Brain microvascular endothelial cell (primary cell): ENCODE data around the gene PABPC4L.
"Not testable (repeated sequence)": the region's sequence is repeated elsewhere in the genome, so short reads cannot be mapped to it uniquely, and the experiment has no call there.

ENCODE experiments used
- DNase-seq: peaks from one replicate; pipeline ENCODE4 v3.0.0-alpha.2; 2020
- H3K27ac ChIP-seq: fragments of 250-450 bp; sonication (Bioruptor Pico); 2 replicates; pipeline ENCODE4 v1.5.1; 2020; ENCODE audit warnings: mild to moderate bottlenecking, moderate library complexity
- H3K27me3 ChIP-seq: fragments of 250-450 bp; sonication (Bioruptor Pico); replicated peaks from 2 replicates; pipeline ENCODE4 v1.5.1; 2020; ENCODE audit warnings: mild to moderate bottlenecking
- H3K36me3 ChIP-seq: fragments of 250-450 bp; sonication (Bioruptor Pico); replicated peaks from 2 replicates; pipeline ENCODE4 v1.5.1; 2020; ENCODE audit warnings: mild to moderate bottlenecking
- H3K4me3 ChIP-seq: 2 replicates; pipeline ENCODE4 v1.5.1; 2011; ENCODE audit warnings: low read depth, mild to moderate bottlenecking, control low read depth, low read length, moderate library complexity
- in situ Hi-C: cut with HindIII; loops from 2 replicates; pipeline ENCODE4 v1.10.0; 2017; ENCODE audit warnings: low sequenced_read_pairs, low pct_ligation_motif_present
- TF ChIP-seq, protein P1 (sequence below): IDR thresholded peaks from 2 replicates; pipeline ENCODE4 v1.5.1; 2011; ENCODE audit warnings: low read depth, mild to moderate bottlenecking, moderate library complexity, low read length, control low read depth, inconsistent platforms; ENCODE audit errors: missing control alignments

The PABPC4L gene

DNA sequence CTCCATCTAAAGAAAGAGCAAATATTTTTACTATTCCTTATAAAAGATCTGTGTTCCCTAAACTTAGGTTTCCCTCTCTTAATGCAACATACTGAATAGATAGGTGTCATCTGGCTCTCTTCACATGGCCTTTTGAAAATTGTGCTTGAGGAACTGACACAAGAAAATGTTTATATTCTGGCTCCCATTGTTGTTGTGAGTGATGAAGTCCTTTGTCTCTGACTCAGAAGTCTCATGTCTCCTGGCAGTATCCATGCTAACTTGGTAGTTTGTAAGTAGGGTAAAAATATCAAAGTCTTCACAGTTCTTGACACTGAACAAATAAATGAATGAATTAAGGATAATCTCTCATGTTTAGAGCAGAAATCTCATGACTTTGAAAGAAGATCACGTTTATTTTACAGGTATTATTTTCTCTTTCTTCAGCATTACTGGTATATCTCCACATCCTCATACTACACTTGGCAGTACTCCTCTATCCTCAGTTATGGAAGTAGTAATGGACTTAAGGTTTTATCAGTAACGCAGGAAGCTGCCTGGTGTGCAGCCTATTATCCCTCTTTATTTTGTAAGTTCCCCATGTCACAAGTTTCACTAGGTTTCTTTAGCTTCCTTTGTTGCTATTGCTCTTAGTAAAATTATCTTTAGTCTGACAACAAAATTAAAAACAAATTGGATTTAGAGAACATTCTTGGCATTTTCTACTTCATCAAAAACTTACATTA, 14.2 kb upstream of the PABPC4L start:
- TF ChIP-seq, protein P1, sequence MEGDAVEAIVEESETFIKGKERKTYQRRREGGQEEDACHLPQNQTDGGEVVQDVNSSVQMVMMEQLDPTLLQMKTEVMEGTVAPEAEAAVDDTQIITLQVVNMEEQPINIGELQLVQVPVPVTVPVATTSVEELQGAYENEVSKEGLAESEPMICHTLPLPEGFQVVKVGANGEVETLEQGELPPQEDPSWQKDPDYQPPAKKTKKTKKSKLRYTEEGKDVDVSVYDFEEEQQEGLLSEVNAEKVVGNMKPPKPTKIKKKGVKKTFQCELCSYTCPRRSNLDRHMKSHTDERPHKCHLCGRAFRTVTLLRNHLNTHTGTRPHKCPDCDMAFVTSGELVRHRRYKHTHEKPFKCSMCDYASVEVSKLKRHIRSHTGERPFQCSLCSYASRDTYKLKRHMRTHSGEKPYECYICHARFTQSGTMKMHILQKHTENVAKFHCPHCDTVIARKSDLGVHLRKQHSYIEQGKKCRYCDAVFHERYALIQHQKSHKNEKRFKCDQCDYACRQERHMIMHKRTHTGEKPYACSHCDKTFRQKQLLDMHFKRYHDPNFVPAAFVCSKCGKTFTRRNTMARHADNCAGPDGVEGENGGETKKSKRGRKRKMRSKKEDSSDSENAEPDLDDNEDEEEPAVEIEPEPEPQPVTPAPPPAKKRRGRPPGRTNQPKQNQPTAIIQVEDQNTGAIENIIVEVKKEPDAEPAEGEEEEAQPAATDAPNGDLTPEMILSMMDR, result no peak
- Histone ChIP-seq H3K27me3 (no peaks in the 10 kb centered on the region), H3K36me3 (no peaks in the 10 kb centered on the region), H3K4me3 (no peak overlapping the region), H3K27ac (peak overlapping the region; percentile 6)
- in situ Hi-C loops, result no loop called here
- DNase-seq, result no peak

DNA sequence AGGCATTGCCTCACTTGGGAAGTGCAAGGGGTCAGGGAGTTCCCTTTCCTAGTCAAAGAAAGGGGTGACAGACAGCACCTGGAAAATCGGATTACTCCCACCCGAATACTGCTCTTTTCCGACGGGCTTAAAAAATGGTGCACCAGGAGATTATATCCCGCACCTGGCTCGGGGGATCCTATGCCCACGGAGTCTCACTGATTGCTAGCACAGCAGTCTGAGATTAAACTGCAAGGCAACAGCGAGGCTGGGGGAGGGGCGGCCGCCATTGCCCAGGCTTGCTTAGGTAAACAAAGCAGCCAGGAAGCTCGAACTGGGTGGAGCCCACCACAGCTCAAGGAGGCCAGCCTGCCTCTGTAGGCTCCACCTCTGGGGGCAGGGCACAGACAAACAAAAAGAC, 6.4 kb upstream of the PABPC4L start:
- in situ Hi-C loops, result not testable (repeated sequence)

DNA sequence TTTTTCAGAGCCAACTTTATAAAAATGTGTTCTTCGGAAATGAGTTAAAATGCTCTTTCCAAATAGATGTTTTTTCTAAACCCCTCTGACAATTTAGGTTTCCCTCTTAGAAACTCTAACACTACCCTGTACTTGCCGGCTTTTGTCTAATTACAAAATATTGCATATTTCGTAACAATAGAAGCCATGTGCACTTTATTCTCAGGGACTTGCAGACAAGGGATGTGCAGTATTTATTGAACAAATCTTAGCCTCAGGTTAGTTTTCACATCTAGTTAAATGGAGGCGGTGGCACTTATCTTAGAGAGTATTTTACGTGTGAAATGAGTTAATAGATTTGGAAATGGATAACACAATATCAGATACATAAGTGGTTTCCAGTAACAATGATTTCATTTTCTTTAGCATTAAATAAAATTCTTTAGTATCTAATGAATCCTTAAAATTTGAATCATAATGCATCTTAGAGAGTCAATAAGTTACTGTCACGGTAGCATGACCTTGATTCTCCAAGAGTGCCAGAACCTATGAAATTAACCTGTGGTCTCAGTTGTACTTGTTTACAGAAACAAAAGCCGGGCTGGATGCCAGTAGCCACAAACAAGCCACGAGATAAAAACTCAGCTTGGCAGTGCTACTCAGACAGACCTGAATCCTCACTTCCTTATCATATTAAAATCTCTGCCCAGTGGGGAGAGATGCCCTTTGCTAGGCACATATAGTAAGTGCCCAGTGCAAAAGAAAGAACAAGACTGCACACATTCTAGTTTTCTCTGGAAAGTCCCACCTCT, 772 bp upstream of the PABPC4L start:
- no peak overlapping the region for H3K27ac ChIP-seq
- H3K4me3 ChIP-seq, result no peak overlapping the region
- H3K36me3 ChIP-seq, result no peaks in the 10 kb centered on the region
- H3K27me3 ChIP-seq, result no peaks in the 10 kb centered on the region
- in situ Hi-C loops, result no loop called here
- DNase-seq, result no peak
- TF ChIP-seq, protein P1, result no peak

More for the DNA sequence above, 6.4 kb upstream of the PABPC4L start:
- DNase-seq, H3K4me3 ChIP-seq, H3K36me3 ChIP-seq, H3K27me3 ChIP-seq, H3K27ac ChIP-seq: not testable (repeated sequence)

DNA sequence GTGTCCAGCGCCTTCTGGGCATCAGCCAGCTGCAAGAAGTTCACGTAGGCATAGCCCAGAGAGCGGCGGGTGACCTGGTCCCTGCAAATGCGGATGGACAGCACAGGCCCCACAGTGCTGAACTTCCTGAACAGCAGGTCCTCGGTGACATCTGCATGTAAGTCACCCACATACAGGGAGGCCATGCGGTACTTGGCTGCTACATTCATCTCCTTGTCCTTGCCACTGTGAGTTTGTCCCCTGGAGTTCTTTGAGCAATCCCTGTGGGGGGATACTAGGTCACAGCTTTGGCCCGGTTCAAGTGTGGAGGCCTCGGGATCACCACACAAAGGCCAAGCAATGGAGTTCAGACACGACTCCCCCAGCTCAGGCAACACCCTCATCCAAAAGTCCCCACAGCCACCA, 776 bp downstream of the PABPC4L start:
- Histone ChIP-seq H3K27ac (peak overlapping the region; percentile 6), H3K4me3 (peak overlapping the region; percentile 54), H3K27me3 (no peaks in the 10 kb centered on the region), H3K36me3 (no peaks in the 10 kb centered on the region)
- no peak for DNase-seq
- TF ChIP-seq, protein P1, result no peak
- in situ Hi-C loops, result no loop called here

DNA sequence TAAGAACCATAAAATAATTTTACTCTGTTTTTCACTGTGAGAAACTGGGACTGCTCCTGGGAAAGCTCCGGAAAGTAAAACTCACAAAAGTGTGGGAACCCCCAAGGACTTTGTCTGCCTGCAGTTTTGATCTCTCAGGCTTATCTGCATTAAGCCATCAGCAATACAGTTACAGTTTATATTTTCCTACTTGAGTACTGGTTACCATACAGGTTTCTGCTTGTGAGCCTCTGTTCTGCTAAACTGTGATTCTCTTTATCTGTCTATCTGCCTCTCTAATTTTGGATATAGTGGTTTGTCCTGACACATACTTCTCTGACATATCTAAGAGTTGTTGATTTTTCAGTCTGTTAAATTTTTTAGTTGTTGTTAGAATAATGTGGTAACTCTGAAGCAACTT, 11.6 kb downstream of the PABPC4L start:
- in situ Hi-C loops, result no loop called here
- TF ChIP-seq, protein P1, result no peak
- DNase-seq, result no peak

DNA sequence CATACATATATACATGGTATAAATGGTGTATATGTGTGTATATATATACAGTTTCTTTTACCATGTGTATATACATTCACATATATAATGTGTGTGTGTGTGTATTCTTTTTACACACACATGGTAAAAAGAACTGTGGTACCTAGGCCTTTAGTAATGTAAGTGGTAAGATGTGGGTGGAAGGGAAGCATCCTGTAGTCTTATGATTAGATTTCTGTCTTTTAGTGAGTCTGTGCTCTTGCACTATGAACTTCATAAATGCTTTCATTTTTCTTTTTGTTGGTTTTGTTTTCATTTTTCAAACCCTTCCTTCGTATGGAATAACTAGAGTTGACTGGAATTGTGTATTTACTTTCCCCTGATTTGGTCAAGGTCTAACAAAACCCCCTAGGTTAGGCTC, 12.1 kb downstream of the PABPC4L start:
- in situ Hi-C loops, result no loop called here
- H3K27ac ChIP-seq, result no peak overlapping the region

More for the DNA sequence above, 11.6 kb downstream of the PABPC4L start:
- Histone ChIP-seq H3K27ac (no peak overlapping the region), H3K27me3 (no peaks in the 10 kb centered on the region), H3K36me3 (no peaks in the 10 kb centered on the region), H3K4me3 (no peak overlapping the region)

More for the DNA sequence above, 12.1 kb downstream of the PABPC4L start:
- H3K27me3 ChIP-seq, result no peaks in the 10 kb centered on the region
- no peaks in the 10 kb centered on the region for H3K36me3 ChIP-seq
- no peak for DNase-seq
- TF ChIP-seq, protein P1, result no peak
- no peak overlapping the region for H3K4me3 ChIP-seq
